ENCODE data around the gene INTS1. TPM values are rescaled to one million over a fixed set of nuclear protein-coding genes. Genes with fewer than 3 reads are reported as not detected.

INTS1 gene
- polyA plus RNA-seq, 1 donor from 2014 or later = 21.1 TPM

GRCh38 chr7:1492221-1492620 lies 12.0 kb downstream of the INTS1 start:
- Histone ChIP-seq H3F3A (ENCODE audit: insufficient read depth, low read length, poor library complexity, severe bottlenecking) (no peaks in the 10 kb centered on the region), H3K36me3 (ENCODE audit: insufficient read depth, low read length) (no peaks in the 10 kb centered on the region), H3K9ac (ENCODE audit: low read length) (no peak overlapping the region), H3K79me2 (replicated peaks; ENCODE audit: insufficient read depth, low read length) (no peaks in the 10 kb centered on the region), H3K27me3 (ENCODE audit: insufficient read depth, low read depth, low read length) (no peaks in the 10 kb centered on the region), H3K4me2 (ENCODE audit: low read length) (no peak overlapping the region), H2AFZ (ENCODE audit: low read depth, low read length) (no peak overlapping the region), H3K9me3 (ENCODE audit: low read length) (no peaks in the 10 kb centered on the region), H3K27ac (ENCODE audit: low read length) (no peak overlapping the region), H3K9me2 (ENCODE audit: insufficient read depth, low read length) (no peaks in the 10 kb centered on the region), H4K20me1 (ENCODE audit: insufficient read depth) (no peaks in the 10 kb centered on the region), H3K4me3 (ENCODE audit: low read length) (no peak overlapping the region)
- no peak for TF ChIP-seq REST (IDR thresholded peaks at IDR 0.05; ENCODE audit: borderline replicate concordance)
- no peak for TF ChIP-seq POLR2AphosphoS5 (IDR thresholded peaks at IDR 0.05)
- TF ChIP-seq EP300 (conservative IDR thresholded peaks at IDR 0.05; ENCODE audit: poor library complexity, severe bottlenecking) = no peak
- no peak for TF ChIP-seq EZH2 (IDR thresholded peaks at IDR 0.05; ENCODE audit: borderline replicate concordance, insufficient read depth, low read length, poor library complexity, severe bottlenecking)
- no peak for TF ChIP-seq RAD21 (conservative IDR thresholded peaks at IDR 0.05)
- TF ChIP-seq MXI1 (conservative IDR thresholded peaks at IDR 0.05; ENCODE audit: poor library complexity, severe bottlenecking) = no peak
- TF ChIP-seq CTCF (IDR thresholded peaks at IDR 0.05; ENCODE audit: poor library complexity, severe bottlenecking) = no peak
- TF ChIP-seq TAF1 (IDR thresholded peaks at IDR 0.05; ENCODE audit: low read depth) = no peak
- TF ChIP-seq SMC3 (conservative IDR thresholded peaks at IDR 0.05; ENCODE audit: poor library complexity) = no peak

GRCh38 chr7:1490837-1491236 lies 13.4 kb downstream of the INTS1 start:
- TF ChIP-seq TAF1 (IDR thresholded peaks at IDR 0.05; ENCODE audit: low read depth) (no peak), RAD21 (conservative IDR thresholded peaks at IDR 0.05) (no peak), EP300 (conservative IDR thresholded peaks at IDR 0.05; ENCODE audit: poor library complexity, severe bottlenecking) (no peak), CTCF (IDR thresholded peaks at IDR 0.05; ENCODE audit: poor library complexity, severe bottlenecking) (no peak), MXI1 (conservative IDR thresholded peaks at IDR 0.05; ENCODE audit: poor library complexity, severe bottlenecking) (no peak), EZH2 (IDR thresholded peaks at IDR 0.05; ENCODE audit: borderline replicate concordance, insufficient read depth, low read length, poor library complexity, severe bottlenecking) (no peak), REST (IDR thresholded peaks at IDR 0.05; ENCODE audit: borderline replicate concordance) (no peak), POLR2AphosphoS5 (IDR thresholded peaks at IDR 0.05) (no peak), SMC3 (conservative IDR thresholded peaks at IDR 0.05; ENCODE audit: poor library complexity) (no peak)
- H3K9me3 ChIP-seq (ENCODE audit: low read length) = no peaks in the 10 kb centered on the region
- H4K20me1 ChIP-seq (ENCODE audit: insufficient read depth) = no peaks in the 10 kb centered on the region
- H3K79me2 ChIP-seq (replicated peaks; ENCODE audit: insufficient read depth, low read length) = no peaks in the 10 kb centered on the region
- H3K4me3 ChIP-seq (ENCODE audit: low read length) = no peak overlapping the region
- H3K4me2 ChIP-seq (ENCODE audit: low read length) = no peak overlapping the region
- H3F3A ChIP-seq (ENCODE audit: insufficient read depth, low read length, poor library complexity, severe bottlenecking) = no peaks in the 10 kb centered on the region
- H3K36me3 ChIP-seq (ENCODE audit: insufficient read depth, low read length) = no peaks in the 10 kb centered on the region
- no peak overlapping the region for H2AFZ ChIP-seq (ENCODE audit: low read depth, low read length)
- no peaks in the 10 kb centered on the region for H3K9me2 ChIP-seq (ENCODE audit: insufficient read depth, low read length)
- H3K27ac ChIP-seq (ENCODE audit: low read length) = no peak overlapping the region
- no peak overlapping the region for H3K9ac ChIP-seq (ENCODE audit: low read length)
- no peaks in the 10 kb centered on the region for H3K27me3 ChIP-seq (ENCODE audit: insufficient read depth, low read depth, low read length)
